Uterus (tissue), 4 donors: ENCODE measurements around the gene GSPT2. TPM values are rescaled to one million over a fixed set of nuclear protein-coding genes. Genes with fewer than 3 reads are reported as not detected.

Source experiments
- DNase-seq, 2 donors: peaks; one replicate each; pipeline ENCODE4 v3.0.0-alpha.2; 2019 to 2020
- H3K27ac ChIP-seq, 2 donors: fragments of 200-600 bp; sonication (generic); 1 replicate in 1 of 2; 2 replicates in 1 of 2; pipeline ENCODE4 v1.5.1; 2016 to 2018
- H3K27me3 ChIP-seq, 2 donors: fragments of 200-600 bp; sonication (generic); one replicate each; pipeline ENCODE4 v1.5.1; 2018 to 2019; ENCODE audit warnings: control low read depth in 1 of 2
- H3K36me3 ChIP-seq, 2 donors: fragments of 200-600 bp; sonication (generic); one replicate each; pipeline ENCODE4 v1.5.1; 2019; ENCODE audit warnings: control low read depth in 1 of 2
- H3K4me1 ChIP-seq, 2 donors: fragments of 200-600 bp; sonication (generic); one replicate each; pipeline ENCODE4 v1.5.1; 2018 to 2019; ENCODE audit warnings: control low read depth in 1 of 2
- H3K4me3 ChIP-seq, 2 donors: fragments of 200-600 bp; sonication (generic); 1 replicate in 1 of 2; 2 replicates in 1 of 2; pipeline ENCODE4 v1.5.1; 2018 to 2019; ENCODE audit warnings: mild to moderate bottlenecking in 1 of 2
- H3K9me3 ChIP-seq, 2 donors: fragments of 200-600 bp; sonication (generic); one replicate each; pipeline ENCODE4 v1.5.1; 2019; ENCODE audit warnings: control low read depth in 1 of 2
- CTCF ChIP-seq, 4 experiments: fragments of 200-600 bp in 2 of 4; fragments of 450-650 bp in 2 of 4; sonication (generic) in 2 of 4; IDR thresholded peaks; one replicate each; pipeline ENCODE4 v1.5.1; 2016 to 2019; ENCODE audit warnings: antibody characterized with exemption in 4 of 4, mild to moderate bottlenecking in 2 of 4, moderate library complexity in 1 of 4
- POLR2A ChIP-seq, 2 donors: fragments of 450-650 bp; IDR thresholded peaks; one replicate each; pipeline ENCODE4 v1.6.1; 2016; ENCODE audit warnings: antibody characterized with exemption in 2 of 2, mild to moderate bottlenecking in 1 of 2, moderate library complexity in 1 of 2
- intact Hi-C: fragments of 100-400 bp; cut with DNase I; formaldehyde crosslinking; loops from one replicate; pipeline ENCODE4 v1.15.1; 2023; ENCODE audit warnings: low total_unique reads
- total RNA-seq, 4 donors: library from RNA; depleted of rRNA in 3 of 4; stranded (reverse); fragments of >200 nt in 3 of 4; gene quantifications; one replicate each; pipeline versions ENCODE4 v1.1.0 to v1.2.4, GENCODE V29; 2014 to 2023
- donor health status: DM: yes; HTN: yes; CAD: no.

The GSPT2 gene
- total RNA-seq, 4 donors from 2014 or later, result 0.26 to 19.7 (median 7.3) TPM

GRCh38 chrX:51728202-51728601 lies 15.0 kb upstream of the GSPT2 start:
- TF ChIP-seq CTCF (IDR thresholded peaks at IDR 0.05) (no peak), POLR2A (IDR thresholded peaks at IDR 0.05) (no peak)
- intact Hi-C loops, result no loop called here
- no peaks in the 10 kb centered on the region for H3K9me3 ChIP-seq

GRCh38 chrX:51737091-51737490 lies 6.2 kb upstream of the GSPT2 start:
- H3K27ac ChIP-seq, result no peak overlapping the region
- DNase-seq, result no peak
- TF ChIP-seq CTCF (IDR thresholded peaks at IDR 0.05) (no peak), POLR2A (IDR thresholded peaks at IDR 0.05) (no peak)
- no peaks in the 10 kb centered on the region for H3K9me3 ChIP-seq
- H3K36me3 ChIP-seq, result no peaks in the 10 kb centered on the region
- intact Hi-C loops, result no loop called here
- H3K27me3 ChIP-seq, result no peaks in the 10 kb centered on the region
- H3K4me3 ChIP-seq, result no peak overlapping the region
- no peaks in the 10 kb centered on the region for H3K4me1 ChIP-seq

More at GRCh38 chrX:51728202-51728601, 15.0 kb upstream of the GSPT2 start:
- peaks cover 0 to 16% of the 10 kb centered on the region in 2 donors for H3K27me3 ChIP-seq
- H3K27ac ChIP-seq, result no peak overlapping the region
- no peaks in the 10 kb centered on the region for H3K4me1 ChIP-seq
- H3K4me3 ChIP-seq, result no peak overlapping the region
- no peaks in the 10 kb centered on the region for H3K36me3 ChIP-seq
- no peak for DNase-seq

DNA sequence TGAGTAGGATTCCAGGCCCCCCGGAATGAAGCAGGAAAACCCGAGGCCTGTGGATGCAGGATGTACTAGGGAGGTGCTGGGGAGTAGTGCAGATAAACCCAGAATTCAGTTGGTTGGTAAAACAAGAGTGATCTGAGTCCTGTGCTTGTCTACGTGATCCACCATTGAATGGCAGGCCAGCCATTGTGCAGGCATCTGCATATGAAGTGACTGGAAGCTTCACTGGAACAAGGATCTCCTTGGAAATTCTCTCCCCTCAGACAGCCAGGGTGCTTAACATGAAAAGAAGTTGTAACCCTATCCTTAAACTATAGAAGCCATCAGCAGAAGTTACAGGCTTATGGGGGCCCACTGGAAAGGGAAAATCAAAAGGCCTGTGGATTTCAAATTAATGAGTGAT lies 656 bp upstream of the GSPT2 start:
- peaks cover 0 to 4% of the 10 kb centered on the region in 2 donors for H3K9me3 ChIP-seq
- intact Hi-C loops, result no loop called here
- no peak overlapping the region for H3K27ac ChIP-seq
- H3K4me3 ChIP-seq, result peak overlapping the region; percentile 41 to 60
- H3K4me1 ChIP-seq, result no peaks in the 10 kb centered on the region
- H3K36me3 ChIP-seq, result no peaks in the 10 kb centered on the region
- TF ChIP-seq POLR2A (IDR thresholded peaks at IDR 0.05) (no peak), CTCF (IDR thresholded peaks at IDR 0.05) (no peak)
- no peaks in the 10 kb centered on the region for H3K27me3 ChIP-seq
- DNase-seq, result no peak

DNA sequence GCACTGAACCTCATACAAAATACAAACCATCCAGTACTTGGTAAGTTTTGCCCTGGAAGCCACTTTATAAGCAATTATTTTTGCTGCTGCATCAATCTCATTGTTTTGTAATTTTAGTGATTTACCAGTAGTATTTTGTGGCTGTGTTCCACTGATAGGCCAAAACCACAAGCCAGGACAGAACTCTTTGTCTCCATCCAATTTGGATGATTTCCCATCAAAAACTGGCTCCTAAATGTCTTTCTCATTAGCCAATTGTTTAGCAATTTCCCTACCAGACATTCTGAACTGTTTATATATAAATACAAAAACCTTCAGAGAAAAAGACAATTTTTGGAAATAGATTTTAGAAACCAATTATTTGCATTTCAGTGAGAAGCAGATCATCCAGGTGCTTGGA lies 4.4 kb downstream of the GSPT2 start:
- H3K27me3 ChIP-seq, result no peaks in the 10 kb centered on the region
- no peak for TF ChIP-seq CTCF (IDR thresholded peaks at IDR 0.05)
- TF ChIP-seq POLR2A (IDR thresholded peaks at IDR 0.05), result no peak
- H3K4me1 ChIP-seq, result no peaks in the 10 kb centered on the region
- peaks cover 0 to 4% of the 10 kb centered on the region in 2 donors for H3K9me3 ChIP-seq
- H3K4me3 ChIP-seq, result no peak overlapping the region
- H3K36me3 ChIP-seq, result no peaks in the 10 kb centered on the region
- intact Hi-C loops, result no loop called here
- DNase-seq, result no peak
- H3K27ac ChIP-seq, result no peak overlapping the region

DNA sequence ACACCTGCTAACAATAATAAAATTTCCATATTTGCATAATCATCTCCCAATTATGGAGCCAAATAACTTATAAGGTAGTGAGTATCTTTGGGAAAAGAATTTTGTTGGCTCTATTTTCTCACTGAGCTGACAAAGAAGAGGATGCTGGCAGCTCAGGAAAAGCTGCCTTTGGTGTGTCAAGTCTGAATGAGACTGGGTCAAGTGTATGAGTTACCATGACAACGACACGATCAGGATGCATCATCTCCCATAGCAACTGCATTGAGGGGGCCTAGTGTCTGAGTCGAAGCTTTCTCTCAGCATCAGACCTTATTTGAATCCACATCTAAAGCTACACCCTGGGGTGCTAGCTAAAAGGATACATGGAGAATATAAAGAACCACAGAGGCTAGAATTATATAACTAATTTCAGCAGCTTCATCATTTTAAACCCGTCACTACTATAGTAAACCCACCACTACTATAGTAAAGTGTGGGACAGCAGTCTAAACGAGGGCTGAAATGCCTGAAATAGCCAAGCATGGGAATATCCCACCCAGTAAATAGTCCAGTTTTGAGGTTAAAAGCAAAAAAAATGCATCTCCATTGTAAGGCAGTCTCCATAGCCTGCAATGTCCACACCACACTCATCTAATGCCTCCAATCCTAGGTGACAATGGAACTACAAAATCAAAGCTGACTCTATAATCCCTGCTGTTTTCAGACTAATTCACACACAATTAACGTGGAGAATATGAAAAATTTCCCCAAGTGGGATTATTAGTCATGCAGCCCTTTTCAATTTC lies 16.0 kb downstream of the GSPT2 start:
- no peak for TF ChIP-seq POLR2A (IDR thresholded peaks at IDR 0.05)
- TF ChIP-seq CTCF (IDR thresholded peaks at IDR 0.05), result no peak
- H3K4me3 ChIP-seq, result no peak overlapping the region
- H3K27me3 ChIP-seq, result peaks cover 0 to 10% of the 10 kb centered on the region in 2 donors
- intact Hi-C loops, result no loop called here
- peaks cover 0 to 7% of the 10 kb centered on the region in 2 donors for H3K36me3 ChIP-seq
- no peak overlapping the region for H3K27ac ChIP-seq
- DNase-seq, result no peak
- H3K9me3 ChIP-seq, result no peaks in the 10 kb centered on the region
- H3K4me1 ChIP-seq, result no peaks in the 10 kb centered on the region
